HAP-1 (cell line): ENCODE results near the gene SPPL3.
A peak's percentile ranks its signal among the peaks of the same experiment; 100 is the strongest.
"Not testable (repeated sequence)": the region's sequence is repeated elsewhere in the genome, so short reads cannot be mapped to it uniquely, and the experiment has no call there.

Source experiments
- DNase-seq, 2 experiments: peaks; one replicate each; pipeline ENCODE4 v3.0.0-alpha.2; 2016 to 2020; ENCODE audit warnings: low spot score in 2 of 2
- H3K27me3 ChIP-seq: fragments of 250-450 bp; sonication (Bioruptor Pico); 2 replicates; pipeline ENCODE4 v1.5.1; 2020; ENCODE audit warnings: low read depth, mild to moderate bottlenecking, moderate library complexity
- H3K36me3 ChIP-seq: fragments of 250-450 bp; sonication (Bioruptor Pico); replicated peaks from 2 replicates; pipeline ENCODE4 v1.5.1; 2020; ENCODE audit warnings: mild to moderate bottlenecking
- H3K4me1 ChIP-seq: fragments of 250-450 bp; sonication (Bioruptor Pico); 2 replicates; pipeline ENCODE4 v1.5.1; 2020; ENCODE audit warnings: mild to moderate bottlenecking
- H3K4me3 ChIP-seq: fragments of 250-450 bp; sonication (Bioruptor Pico); 2 replicates; pipeline ENCODE4 v1.5.1; 2020; ENCODE audit warnings: mild to moderate bottlenecking, moderate library complexity
- H3K9me3 ChIP-seq: fragments of 250-450 bp; sonication (Bioruptor Pico); 2 replicates; pipeline ENCODE4 v1.5.1; 2020; ENCODE audit warnings: mild to moderate bottlenecking, moderate library complexity
- in situ Hi-C: fragments of 300-500 bp; cut with MboI; formaldehyde crosslinking; loops from 3 replicates; pipeline ENCODE4 v1.14.3; 2020; ENCODE audit warnings: low sequenced_read_pairs, inconsistent platforms, mixed read lengths

The SPPL3 gene

GRCh38 chr12:120738252-120739030 is 165.7 kb downstream of the SPPL3 start:
- no peaks in the 10 kb centered on the region for H3K36me3 ChIP-seq
- no peaks in the 10 kb centered on the region for H3K9me3 ChIP-seq
- in situ Hi-C loops = no loop called here
- no peak overlapping the region for H3K4me3 ChIP-seq
- DNase-seq = no peak
- no peaks in the 10 kb centered on the region for H3K4me1 ChIP-seq
- H3K27me3 ChIP-seq = no peaks in the 10 kb centered on the region

- Histone ChIP-seq H3K27me3 (no peaks in the 10 kb centered on the region), H3K4me1 (no peaks in the 10 kb centered on the region), H3K4me3 (no peak overlapping the region), H3K36me3 (no peaks in the 10 kb centered on the region), H3K9me3 (no peaks in the 10 kb centered on the region)
- no peak for DNase-seq
- in situ Hi-C loops = no loop called here
Measured at GRCh38 chr12:120737557-120738251, 166.5 kb downstream of the SPPL3 start.

- Histone ChIP-seq H3K4me1 (no peaks in the 10 kb centered on the region), H3K27me3 (no peaks in the 10 kb centered on the region), H3K36me3 (no peaks in the 10 kb centered on the region), H3K9me3 (no peaks in the 10 kb centered on the region), H3K4me3 (no peak overlapping the region)
- in situ Hi-C loops = no loop called here
- DNase-seq = no peak
Measured at GRCh38 chr12:120736404-120737331, 167.5 kb downstream of the SPPL3 start.

GRCh38 chr12:120735181-120735580 is 169.0 kb downstream of the SPPL3 start:
- Histone ChIP-seq H3K36me3 (peaks cover 4% of the 10 kb centered on the region), H3K4me1 (no peaks in the 10 kb centered on the region), H3K4me3 (no peak overlapping the region), H3K27me3 (no peaks in the 10 kb centered on the region), H3K9me3 (no peaks in the 10 kb centered on the region)
- no peak for DNase-seq
- in situ Hi-C loops = no loop called here

GRCh38 chr12:120734210-120734609 is 169.9 kb downstream of the SPPL3 start:
- Histone ChIP-seq H3K9me3 (no peaks in the 10 kb centered on the region), H3K36me3 (peaks cover 9% of the 10 kb centered on the region), H3K4me1 (no peaks in the 10 kb centered on the region), H3K27me3 (no peaks in the 10 kb centered on the region), H3K4me3 (no peak overlapping the region)
- in situ Hi-C loops = no loop called here
- no peak for DNase-seq

- H3K4me1 ChIP-seq = no peaks in the 10 kb centered on the region
- no peaks in the 10 kb centered on the region for H3K9me3 ChIP-seq
- peaks cover 9% of the 10 kb centered on the region for H3K36me3 ChIP-seq
- no peaks in the 10 kb centered on the region for H3K27me3 ChIP-seq
- DNase-seq = no peak
- in situ Hi-C loops = no loop called here
- H3K4me3 ChIP-seq = no peak overlapping the region
Measured at GRCh38 chr12:120733574-120733973, 170.6 kb downstream of the SPPL3 start.

- DNase-seq, in situ Hi-C loops, H3K4me1 ChIP-seq, H3K4me3 ChIP-seq, H3K9me3 ChIP-seq, H3K27me3 ChIP-seq: not testable (repeated sequence)
- H3K36me3 ChIP-seq = peaks cover 19% of the 10 kb centered on the region
Measured at GRCh38 chr12:120732198-120732597, 172.0 kb downstream of the SPPL3 start.

GRCh38 chr12:120726961-120727360 is 177.2 kb downstream of the SPPL3 start:
- in situ Hi-C loops = no loop called here
- Histone ChIP-seq H3K9me3 (no peaks in the 10 kb centered on the region), H3K4me1 (peaks cover 6% of the 10 kb centered on the region), H3K36me3 (peaks cover 48% of the 10 kb centered on the region), H3K27me3 (no peaks in the 10 kb centered on the region), H3K4me3 (no peak overlapping the region)
- no peak for DNase-seq

GRCh38 chr12:120726510-120726793 is 177.7 kb downstream of the SPPL3 start:
- in situ Hi-C loops = no loop called here
- Histone ChIP-seq H3K9me3 (no peaks in the 10 kb centered on the region), H3K36me3 (peaks cover 53% of the 10 kb centered on the region), H3K4me1 (peaks cover 6% of the 10 kb centered on the region), H3K4me3 (peak overlapping the region; percentile 64), H3K27me3 (no peaks in the 10 kb centered on the region)
- no peak for DNase-seq

GRCh38 chr12:120725659-120726509 is 178.3 kb downstream of the SPPL3 start, which contains the start of gene ACADS:
Gene ACADS, plus strand, starts transcription at chr12:120725826. Its CDS starts 60 bp downstream, at chr12:120725886.
- no peaks in the 10 kb centered on the region for H3K27me3 ChIP-seq
- peaks cover 58% of the 10 kb centered on the region for H3K36me3 ChIP-seq
- H3K4me1 ChIP-seq = peaks cover 6% of the 10 kb centered on the region
- no peaks in the 10 kb centered on the region for H3K9me3 ChIP-seq
- peak within 1 kb of the TSS; percentile 64 for H3K4me3 ChIP-seq
- in situ Hi-C loops = no loop called here
- DNase-seq = peak; percentile 83 to 96

GRCh38 chr12:120725151-120725658 is 179.0 kb downstream of the SPPL3 start:
- Histone ChIP-seq H3K36me3 (peaks cover 61% of the 10 kb centered on the region), H3K9me3 (no peaks in the 10 kb centered on the region), H3K4me3 (peak overlapping the region; percentile 64), H3K27me3 (no peaks in the 10 kb centered on the region), H3K4me1 (peaks cover 6% of the 10 kb centered on the region)
- no peak for DNase-seq
- in situ Hi-C loops = no loop called here

- Histone ChIP-seq H3K36me3 (peaks cover 61% of the 10 kb centered on the region), H3K4me3 (no peak overlapping the region), H3K27me3 (no peaks in the 10 kb centered on the region), H3K4me1 (peaks cover 6% of the 10 kb centered on the region), H3K9me3 (no peaks in the 10 kb centered on the region)
- in situ Hi-C loops = no loop called here
- no peak for DNase-seq
Measured at GRCh38 chr12:120724720-120725119, 179.4 kb downstream of the SPPL3 start.

GRCh38 chr12:120722784-120723183 is 181.4 kb downstream of the SPPL3 start:
- H3K36me3 ChIP-seq = peaks cover 75% of the 10 kb centered on the region
- no peaks in the 10 kb centered on the region for H3K27me3 ChIP-seq
- in situ Hi-C loops = no loop called here
- no peak for DNase-seq
- no peaks in the 10 kb centered on the region for H3K9me3 ChIP-seq
- no peak overlapping the region for H3K4me3 ChIP-seq
- H3K4me1 ChIP-seq = peaks cover 6% of the 10 kb centered on the region
